ENCODE data around the gene SPPL3. TPM values are rescaled to one million over a fixed set of nuclear protein-coding genes. Genes with fewer than 3 reads are reported as not detected.

Gene SPPL3
- total RNA-seq, 1 experiment from 2014 or later: 32.5 TPM

DNA sequence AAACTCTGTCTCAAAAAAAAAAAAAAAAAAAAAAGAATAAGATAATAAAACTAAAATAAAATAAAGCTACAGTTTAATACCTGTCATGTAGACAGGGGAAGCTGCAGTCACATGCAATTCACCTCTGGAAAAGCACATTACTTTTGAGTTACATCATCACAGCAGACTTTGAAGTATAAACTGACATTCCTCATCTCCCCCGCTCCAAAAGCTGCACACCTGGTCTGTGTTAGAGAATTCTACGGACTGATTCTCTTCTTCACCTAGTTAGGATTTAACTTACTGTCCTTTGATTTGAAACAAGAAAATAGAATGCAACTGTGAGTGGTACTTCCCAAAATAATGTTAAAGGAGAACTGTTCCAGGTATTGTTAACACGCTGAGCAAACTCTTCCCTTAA, 25.1 kb downstream of the SPPL3 start:
- Mint-ChIP-seq H3K4me3 (no peak overlapping the region), H3K27me3 (ENCODE audit: low read depth) (no peaks in the 10 kb centered on the region), H3K4me1 (peaks cover 7% of the 10 kb centered on the region), H3K27ac (0 out of 2 replicates have a peak overlapping the region, but pooled peaks have one; percentile 9), H3K9me3 (no peaks in the 10 kb centered on the region), H3K36me3 (no peaks in the 10 kb centered on the region)
- ChIA-PET CTCF (interaction anchor here (0.5 to 1.0 kb wide), 2 partner anchors 22 to 455 kb away, joined by 3 to 4 read pairs; no protein-coding TSS in a partner anchor), POLR2A (interaction anchor here (0.7 kb wide), 1 partner anchor 28 kb away, joined by 12 read pairs; no protein-coding TSS in a partner anchor)
- no peak for ATAC-seq
- TF ChIP-seq SMAD4 (CRISPR knock-in tag; IDR thresholded peaks at IDR 0.05): no peak
- no peak for TF ChIP-seq ZNF317 (CRISPR knock-in tag; IDR thresholded peaks at IDR 0.05; ENCODE audit: borderline replicate concordance, low read depth)
- no peak for TF ChIP-seq NR2C2 (CRISPR knock-in tag; IDR thresholded peaks at IDR 0.05)
- no peak for TF ChIP-seq MXD4 (CRISPR knock-in tag; IDR thresholded peaks at IDR 0.05; ENCODE audit: borderline replicate concordance)
- TF ChIP-seq, protein P1, sequence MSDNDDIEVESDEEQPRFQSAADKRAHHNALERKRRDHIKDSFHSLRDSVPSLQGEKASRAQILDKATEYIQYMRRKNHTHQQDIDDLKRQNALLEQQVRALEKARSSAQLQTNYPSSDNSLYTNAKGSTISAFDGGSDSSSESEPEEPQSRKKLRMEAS (CRISPR knock-in tag; IDR thresholded peaks at IDR 0.05): no peak
- no peak for TF ChIP-seq SOX15 (CRISPR knock-in tag; IDR thresholded peaks at IDR 0.05)
- no peak for TF ChIP-seq ZNF263 (CRISPR knock-in tag; IDR thresholded peaks at IDR 0.05; ENCODE audit: low read depth)
- TF ChIP-seq, protein P2, sequence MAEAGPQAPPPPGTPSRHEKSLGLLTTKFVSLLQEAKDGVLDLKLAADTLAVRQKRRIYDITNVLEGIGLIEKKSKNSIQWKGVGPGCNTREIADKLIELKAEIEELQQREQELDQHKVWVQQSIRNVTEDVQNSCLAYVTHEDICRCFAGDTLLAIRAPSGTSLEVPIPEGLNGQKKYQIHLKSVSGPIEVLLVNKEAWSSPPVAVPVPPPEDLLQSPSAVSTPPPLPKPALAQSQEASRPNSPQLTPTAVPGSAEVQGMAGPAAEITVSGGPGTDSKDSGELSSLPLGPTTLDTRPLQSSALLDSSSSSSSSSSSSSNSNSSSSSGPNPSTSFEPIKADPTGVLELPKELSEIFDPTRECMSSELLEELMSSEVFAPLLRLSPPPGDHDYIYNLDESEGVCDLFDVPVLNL (CRISPR knock-in tag; IDR thresholded peaks at IDR 0.05; ENCODE audit: borderline replicate concordance, low read depth): no peak
- TF ChIP-seq, protein P3, sequence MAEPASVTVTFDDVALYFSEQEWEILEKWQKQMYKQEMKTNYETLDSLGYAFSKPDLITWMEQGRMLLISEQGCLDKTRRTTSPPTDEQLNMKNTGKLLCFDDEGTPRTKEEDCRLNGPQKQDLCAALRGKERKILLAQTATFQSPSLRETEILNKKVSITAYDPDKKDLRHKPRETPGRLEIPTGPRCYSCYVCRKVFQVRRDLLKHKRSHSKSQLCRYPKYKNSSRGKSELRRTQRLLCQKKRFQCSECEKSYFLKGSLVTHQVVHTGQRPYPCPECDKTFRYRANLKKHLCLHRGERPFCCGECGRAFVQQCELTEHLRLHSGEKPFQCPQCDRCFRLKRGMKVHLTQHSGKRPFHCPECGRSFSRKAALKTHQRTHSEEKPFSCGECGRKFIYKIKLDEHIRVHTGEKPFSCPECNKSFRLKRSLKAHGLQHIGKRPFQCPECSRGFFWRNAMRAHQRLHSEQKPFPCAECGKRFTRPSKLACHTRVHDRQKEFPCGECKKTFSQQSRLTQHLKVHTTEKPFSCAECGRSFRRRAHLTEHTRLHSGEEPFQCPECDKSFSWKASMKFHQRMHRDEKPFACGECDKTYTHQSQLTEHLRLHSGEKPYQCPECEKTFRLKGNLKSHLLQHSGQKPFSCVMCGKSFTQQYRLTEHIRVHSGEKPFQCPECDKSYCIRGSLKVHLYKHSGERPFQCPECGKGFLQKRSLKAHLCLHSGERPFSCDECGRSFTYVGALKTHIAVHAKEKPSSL (CRISPR knock-in tag; conservative IDR thresholded peaks at IDR 0.05): no peak
- TF ChIP-seq TP53 (CRISPR knock-in tag; IDR thresholded peaks at IDR 0.05): no peak
- no peak for TF ChIP-seq ELF4 (CRISPR knock-in tag; IDR thresholded peaks at IDR 0.05; ENCODE audit: low read depth)
- no peak for TF ChIP-seq GTF2I (CRISPR knock-in tag; conservative IDR thresholded peaks at IDR 0.05)
- no peak for TF ChIP-seq FOXJ3 (CRISPR knock-in tag; IDR thresholded peaks at IDR 0.05; ENCODE audit: borderline replicate concordance)
- no peak for TF ChIP-seq FOXK1 (CRISPR knock-in tag; IDR thresholded peaks at IDR 0.05)
- TF ChIP-seq, protein P4, sequence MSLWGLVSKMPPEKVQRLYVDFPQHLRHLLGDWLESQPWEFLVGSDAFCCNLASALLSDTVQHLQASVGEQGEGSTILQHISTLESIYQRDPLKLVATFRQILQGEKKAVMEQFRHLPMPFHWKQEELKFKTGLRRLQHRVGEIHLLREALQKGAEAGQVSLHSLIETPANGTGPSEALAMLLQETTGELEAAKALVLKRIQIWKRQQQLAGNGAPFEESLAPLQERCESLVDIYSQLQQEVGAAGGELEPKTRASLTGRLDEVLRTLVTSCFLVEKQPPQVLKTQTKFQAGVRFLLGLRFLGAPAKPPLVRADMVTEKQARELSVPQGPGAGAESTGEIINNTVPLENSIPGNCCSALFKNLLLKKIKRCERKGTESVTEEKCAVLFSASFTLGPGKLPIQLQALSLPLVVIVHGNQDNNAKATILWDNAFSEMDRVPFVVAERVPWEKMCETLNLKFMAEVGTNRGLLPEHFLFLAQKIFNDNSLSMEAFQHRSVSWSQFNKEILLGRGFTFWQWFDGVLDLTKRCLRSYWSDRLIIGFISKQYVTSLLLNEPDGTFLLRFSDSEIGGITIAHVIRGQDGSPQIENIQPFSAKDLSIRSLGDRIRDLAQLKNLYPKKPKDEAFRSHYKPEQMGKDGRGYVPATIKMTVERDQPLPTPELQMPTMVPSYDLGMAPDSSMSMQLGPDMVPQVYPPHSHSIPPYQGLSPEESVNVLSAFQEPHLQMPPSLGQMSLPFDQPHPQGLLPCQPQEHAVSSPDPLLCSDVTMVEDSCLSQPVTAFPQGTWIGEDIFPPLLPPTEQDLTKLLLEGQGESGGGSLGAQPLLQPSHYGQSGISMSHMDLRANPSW (CRISPR knock-in tag; conservative IDR thresholded peaks at IDR 0.05; ENCODE audit: low read depth): no peak
- TF ChIP-seq, protein P5, sequence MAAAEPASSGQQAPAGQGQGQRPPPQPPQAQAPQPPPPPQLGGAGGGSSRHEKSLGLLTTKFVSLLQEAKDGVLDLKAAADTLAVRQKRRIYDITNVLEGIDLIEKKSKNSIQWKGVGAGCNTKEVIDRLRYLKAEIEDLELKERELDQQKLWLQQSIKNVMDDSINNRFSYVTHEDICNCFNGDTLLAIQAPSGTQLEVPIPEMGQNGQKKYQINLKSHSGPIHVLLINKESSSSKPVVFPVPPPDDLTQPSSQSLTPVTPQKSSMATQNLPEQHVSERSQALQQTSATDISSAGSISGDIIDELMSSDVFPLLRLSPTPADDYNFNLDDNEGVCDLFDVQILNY (CRISPR knock-in tag; IDR thresholded peaks at IDR 0.05): no peak
- no peak for TF ChIP-seq ZNF396 (CRISPR knock-in tag; IDR thresholded peaks at IDR 0.05; ENCODE audit: borderline replicate concordance)
- TF ChIP-seq ZBTB21 (CRISPR knock-in tag; IDR thresholded peaks at IDR 0.05; ENCODE audit: borderline replicate concordance): no peak
- DNase-seq (ENCODE audit: low spot score): no peak
